SK-N-SH treated with all-trans-retinoic acid at 6 μM for 48 hours (cell line): ENCODE measurements around the gene TMEM100.

Experiments used
- ATAC-seq: fragments of 200-7000 bp; cut with Tn5 transposase; 3 replicates; pipeline ENCODE4 v1.9.1; 2020; ENCODE audit warnings: mild to moderate bottlenecking, moderate library complexity
- ARNTL ChIP-seq: fragments of 450-650 bp; formaldehyde crosslinking; IDR thresholded peaks from 2 replicates; pipeline ENCODE4 v1.5.0; 2020; ENCODE audit warnings: low read depth, mild to moderate bottlenecking, moderate library complexity, borderline replicate concordance
- BACH2 ChIP-seq: fragments of 250-450 bp; sonication (Bioruptor Pico); IDR thresholded peaks from 2 replicates; pipeline ENCODE4 v1.9.0; 2021; ENCODE audit warnings: mild to moderate bottlenecking, borderline replicate concordance
- CREB5 ChIP-seq: fragments of 250-450 bp; sonication (Bioruptor Pico); IDR thresholded peaks from 2 replicates; pipeline ENCODE4 v1.5.1; 2020; ENCODE audit warnings: low read depth, mild to moderate bottlenecking, moderate library complexity
- CSDC2 ChIP-seq: fragments of 250-450 bp; sonication (Bioruptor Pico); IDR thresholded peaks from 2 replicates; pipeline ENCODE4 v1.5.0; 2020; ENCODE audit warnings: mild to moderate bottlenecking, moderate library complexity
- CSRNP3 ChIP-seq: fragments of 250-450 bp; sonication (Bioruptor Pico); IDR thresholded peaks from 2 replicates; pipeline ENCODE4 v1.5.1; 2021; ENCODE audit warnings: mild to moderate bottlenecking, moderate library complexity
- GLIS3 ChIP-seq: fragments of 250-450 bp; sonication (Bioruptor Pico); IDR thresholded peaks from 2 replicates; pipeline ENCODE4 v1.5.0; 2020; ENCODE audit warnings: mild to moderate bottlenecking, moderate library complexity
- ISL1 ChIP-seq: fragments of 250-450 bp; sonication (Bioruptor Pico); IDR thresholded peaks from 2 replicates; pipeline ENCODE4 v2.1.2; 2022; ENCODE audit warnings: mild to moderate bottlenecking, moderate library complexity
- OSR1 ChIP-seq: fragments of 250-450 bp; sonication (Bioruptor Pico); IDR thresholded peaks from 2 replicates; pipeline ENCODE4 v1.8.0; 2022; ENCODE audit warnings: moderate library complexity, mild to moderate bottlenecking, inconsistent platforms
- POU6F1 ChIP-seq: fragments of 250-450 bp; sonication (Bioruptor Pico); IDR thresholded peaks from 2 replicates; pipeline ENCODE4 v1.8.0; 2021; ENCODE audit warnings: low read depth, mild to moderate bottlenecking, moderate library complexity, borderline replicate concordance
- PPARA ChIP-seq: fragments of 250-450 bp; sonication (Bioruptor Pico); IDR thresholded peaks from 2 replicates; pipeline ENCODE4 v1.5.0; 2020; ENCODE audit warnings: mild to moderate bottlenecking, borderline replicate concordance
- RARB ChIP-seq: fragments of 250-450 bp; sonication (Bioruptor Pico); IDR thresholded peaks from 2 replicates; pipeline ENCODE4 v1.8.0; 2021; ENCODE audit warnings: mild to moderate bottlenecking, moderate library complexity
- SNAI2 ChIP-seq: fragments of 250-450 bp; sonication (Bioruptor Pico); IDR thresholded peaks from 2 replicates; pipeline ENCODE4 v1.5.0; 2020; ENCODE audit warnings: mild to moderate bottlenecking, moderate library complexity
- TCF4 ChIP-seq: fragments of 250-450 bp; sonication (Bioruptor Pico); IDR thresholded peaks from 2 replicates; pipeline ENCODE4 v1.8.0; 2021; ENCODE audit warnings: mild to moderate bottlenecking, moderate library complexity, borderline replicate concordance
- TOX ChIP-seq: fragments of 250-450 bp; sonication (Bioruptor Pico); IDR thresholded peaks from 2 replicates; pipeline ENCODE4 v1.8.0; 2021; ENCODE audit warnings: mild to moderate bottlenecking, moderate library complexity, borderline replicate concordance
- TSHZ2 ChIP-seq: fragments of 250-450 bp; sonication (Bioruptor Pico); IDR thresholded peaks from 2 replicates; pipeline ENCODE4 v1.5.0; 2020; ENCODE audit warnings: mild to moderate bottlenecking, moderate library complexity
- ZC3H10 ChIP-seq: fragments of 250-450 bp; sonication (Bioruptor Pico); IDR thresholded peaks from 2 replicates; pipeline ENCODE4 v1.5.1; 2021; ENCODE audit warnings: mild to moderate bottlenecking, moderate library complexity
- ZFP3 ChIP-seq: fragments of 250-450 bp; sonication (Bioruptor Pico); IDR thresholded peaks from 2 replicates; pipeline ENCODE4 v1.5.0; 2020; ENCODE audit warnings: mild to moderate bottlenecking, moderate library complexity
- ZFP30 ChIP-seq: fragments of 450-650 bp; formaldehyde crosslinking; IDR thresholded peaks from 2 replicates; pipeline ENCODE4 v1.5.0; 2022; ENCODE audit warnings: mild to moderate bottlenecking, moderate library complexity
- ZNF70 ChIP-seq: fragments of 450-650 bp; formaldehyde crosslinking; IDR thresholded peaks from 2 replicates; pipeline ENCODE4 v1.5.0; 2020; ENCODE audit warnings: mild to moderate bottlenecking, moderate library complexity

TMEM100 gene

GRCh38 chr17:55734128-55734781, 11.6 kb upstream of the TMEM100 start:
- peak; percentile 67 for ATAC-seq

GRCh38 chr17:55731586-55732250, 9.1 kb upstream of the TMEM100 start:
- TF ChIP-seq TSHZ2 (CRISPR knock-in tag) (no peak), OSR1 (CRISPR knock-in tag) (no peak), TCF4 (CRISPR knock-in tag) (no peak), PPARA (CRISPR knock-in tag) (no peak), POU6F1 (CRISPR knock-in tag) (no peak), CSDC2 (no peak)
- peak; percentile 15; the same call in 2 of the 3 replicates for ATAC-seq

More at GRCh38 chr17:55734128-55734781, 11.6 kb upstream of the TMEM100 start:
- TF ChIP-seq ZFP3 (CRISPR knock-in tag), result no peak
- TF ChIP-seq TCF4 (CRISPR knock-in tag), result peak; percentile 38; the same call in 1 of the 2 replicates
- no peak for TF ChIP-seq BACH2
- TF ChIP-seq, all 23 proteins: peak for 1

- TF ChIP-seq POU6F1 (CRISPR knock-in tag), result no peak
- TF ChIP-seq ARNTL (CRISPR knock-in tag), result no peak
- no peak for TF ChIP-seq RARB (CRISPR knock-in tag)
- TF ChIP-seq PPARA (CRISPR knock-in tag), result no peak
- TF ChIP-seq ZNF70, result no peak
- no peak for TF ChIP-seq TSHZ2 (CRISPR knock-in tag)
- TF ChIP-seq ZFP30, result no peak
- no peak for TF ChIP-seq TCF4 (CRISPR knock-in tag)
- TF ChIP-seq OSR1 (CRISPR knock-in tag), result no peak
- TF ChIP-seq ISL1 (CRISPR knock-in tag), result no peak
- TF ChIP-seq BACH2, result no peak
- TF ChIP-seq GLIS3, result no peak
- TF ChIP-seq TOX (CRISPR knock-in tag), result no peak
- no peak for TF ChIP-seq CREB5 (CRISPR knock-in tag)
- no peak for TF ChIP-seq CSRNP3 (CRISPR knock-in tag)
- TF ChIP-seq CSDC2, result no peak
- no peak for TF ChIP-seq SNAI2
- no peak for TF ChIP-seq ZFP3 (CRISPR knock-in tag)
- no peak for TF ChIP-seq ZC3H10
- TF ChIP-seq, all 23 proteins: peak for 0
Observed at GRCh38 chr17:55730808-55731207, 8.1 kb upstream of the TMEM100 start.

More at GRCh38 chr17:55730808-55731207, 8.1 kb upstream of the TMEM100 start:
- ATAC-seq, result no peak
